Activated T-cell treated with anti-CD3 and anti-CD28 coated beads for 24 hours (primary cell): Measurements from ENCODE around the gene SLC6A6.

Experiments
- DNase-seq: peaks from one replicate; pipeline ENCODE4 v3.0.0-alpha.2; 2020; ENCODE audit warnings: low read depth

Gene SLC6A6

GRCh38 chr3:14470461-14470860 lies 68.1 kb downstream of the SLC6A6 start:
- no peak for DNase-seq

GRCh38 chr3:14471016-14471415 lies 68.6 kb downstream of the SLC6A6 start:
- no peak for DNase-seq

GRCh38 chr3:14471690-14472089 lies 69.3 kb downstream of the SLC6A6 start:
- no peak for DNase-seq

- DNase-seq: no peak
Observed at GRCh38 chr3:14472471-14473351, 70.3 kb downstream of the SLC6A6 start.

GRCh38 chr3:14473411-14473891 lies 71.0 kb downstream of the SLC6A6 start:
- no peak for DNase-seq

GRCh38 chr3:14474363-14475081 lies 72.1 kb downstream of the SLC6A6 start:
- no peak for DNase-seq

- no peak for DNase-seq
Observed at GRCh38 chr3:14475621-14476020, 73.2 kb downstream of the SLC6A6 start.

- no peak for DNase-seq
Observed at GRCh38 chr3:14476583-14477265, 74.3 kb downstream of the SLC6A6 start.

GRCh38 chr3:14477311-14477935 lies 75.0 kb downstream of the SLC6A6 start:
- no peak for DNase-seq

- no peak for DNase-seq
Observed at GRCh38 chr3:14478956-14479550, 76.6 kb downstream of the SLC6A6 start.

- DNase-seq: no peak
Observed at GRCh38 chr3:14479591-14479990, 77.2 kb downstream of the SLC6A6 start.

- DNase-seq: no peak
Observed at GRCh38 chr3:14480207-14481017, 78.0 kb downstream of the SLC6A6 start.

GRCh38 chr3:14481018-14481645 lies 78.7 kb downstream of the SLC6A6 start:
- DNase-seq: no peak

- DNase-seq: no peak
Observed at GRCh38 chr3:14481646-14482036, 79.2 kb downstream of the SLC6A6 start.

- DNase-seq: no peak
Observed at GRCh38 chr3:14482271-14482721, 79.9 kb downstream of the SLC6A6 start.

GRCh38 chr3:14483286-14483685 lies 80.9 kb downstream of the SLC6A6 start:
- no peak for DNase-seq

GRCh38 chr3:14484741-14485140 lies 82.3 kb downstream of the SLC6A6 start:
- no peak for DNase-seq

GRCh38 chr3:14485981-14486380 lies 83.6 kb downstream of the SLC6A6 start:
- DNase-seq: no peak

- no peak for DNase-seq
Observed at GRCh38 chr3:14486460-14486859, 84.1 kb downstream of the SLC6A6 start.

GRCh38 chr3:14487086-14487485 lies 84.7 kb downstream of the SLC6A6 start:
- DNase-seq: no peak
